Smooth muscle cell of bladder (primary cell): ENCODE data around the gene PIK3IP1. TPM values are rescaled to one million over a fixed set of nuclear protein-coding genes. Genes with fewer than 3 reads are reported as not detected.

Source experiments
- total RNA-seq: library from RNA; depleted of rRNA; stranded (reverse); fragments of >200 nt; gene quantifications from 2 replicates; pipeline ENCODE4 v1.2.3, GENCODE V29; 2014

PIK3IP1 gene, protein sequence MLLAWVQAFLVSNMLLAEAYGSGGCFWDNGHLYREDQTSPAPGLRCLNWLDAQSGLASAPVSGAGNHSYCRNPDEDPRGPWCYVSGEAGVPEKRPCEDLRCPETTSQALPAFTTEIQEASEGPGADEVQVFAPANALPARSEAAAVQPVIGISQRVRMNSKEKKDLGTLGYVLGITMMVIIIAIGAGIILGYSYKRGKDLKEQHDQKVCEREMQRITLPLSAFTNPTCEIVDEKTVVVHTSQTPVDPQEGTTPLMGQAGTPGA
- 32.2 and 33.8 TPM in 2 replicates for total RNA-seq

DNA sequence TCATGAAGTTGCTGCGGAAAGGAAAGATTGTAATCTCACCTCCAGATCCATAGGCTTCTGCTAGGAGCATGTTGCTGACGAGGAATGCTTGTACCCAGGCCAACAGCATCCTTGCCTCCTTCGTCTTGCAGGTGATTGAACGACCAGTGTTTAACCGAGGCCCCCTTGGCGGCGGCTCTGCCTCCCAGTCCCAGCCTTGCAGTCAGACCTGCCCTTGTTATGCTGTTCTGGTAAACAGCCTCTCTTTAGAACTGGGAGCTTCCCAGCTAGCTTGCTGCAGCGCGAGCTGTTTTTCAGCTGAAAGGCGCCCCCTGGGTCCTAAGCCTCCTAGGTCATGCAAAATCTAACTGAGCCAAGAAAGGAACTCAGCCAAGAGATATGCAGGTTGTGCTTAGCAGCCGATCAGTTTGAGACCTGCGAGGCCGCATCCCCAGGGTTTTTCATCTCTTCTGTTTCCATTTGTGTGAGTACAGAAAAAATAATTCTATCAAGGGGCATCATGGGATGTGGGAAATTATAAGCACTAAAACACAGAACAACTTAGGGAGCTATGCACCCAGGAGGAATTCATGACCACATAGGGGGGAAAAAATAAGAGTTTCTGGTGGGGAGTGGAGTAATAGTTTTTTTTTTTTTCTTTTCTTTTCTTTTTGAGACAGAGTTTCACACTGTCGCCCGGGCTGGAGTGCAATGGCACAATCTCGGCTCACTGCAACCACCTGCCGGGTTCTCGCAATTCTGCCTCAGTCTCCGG lies at the start of gene PIK3IP1:
PIK3IP1 (minus strand) TSS at position 253 of the 754 bp plus-strand sequence; CDS start at position 109, 144 bp downstream.

Other genes with a start within 250 kb of the PIK3IP1 start
- gene SMTN, start 211.2 kb downstream of the PIK3IP1 start, total RNA-seq, result 80.2 and 108 TPM in 2 replicates
- 171 and 196 TPM in 2 replicates for gene SELENOM, start 184.9 kb downstream of the PIK3IP1 start, total RNA-seq
- gene INPP5J, start 169.5 kb downstream of the PIK3IP1 start, total RNA-seq, result 0.09 and 0.14 TPM in 2 replicates
- gene PLA2G3, start 152.0 kb downstream of the PIK3IP1 start, total RNA-seq, result 0.57 TPM in 1 of 2 replicates, not detected in the other
- 26.3 and 31.9 TPM in 2 replicates for gene RNF185, start 132.3 kb downstream of the PIK3IP1 start, total RNA-seq
- 17.2 and 36.0 TPM in 2 replicates for gene LIMK2, start 80.2 kb downstream of the PIK3IP1 start, total RNA-seq
- gene PATZ1, start 53.9 kb upstream of the PIK3IP1 start, total RNA-seq, result 9.2 and 11.0 TPM in 2 replicates
- 80.4 and 85.8 TPM in 2 replicates for gene DRG1, start 107.1 kb upstream of the PIK3IP1 start, total RNA-seq
- gene EIF4ENIF1, start 197.4 kb upstream of the PIK3IP1 start, total RNA-seq, result 6.1 and 10.8 TPM in 2 replicates
- 6.7 and 7.2 TPM in 2 replicates for gene SFI1, start 204.0 kb upstream of the PIK3IP1 start, total RNA-seq